ENCODE measurements around the gene STAT6. TPM values are rescaled to one million over a fixed set of nuclear protein-coding genes. Genes with fewer than 3 reads are reported as not detected.

STAT6 gene
- total RNA-seq (70.2 TPM), polyA plus RNA-seq (236 TPM)
- long read RNA-seq, donor 1, partial matches to known transcripts: 0 of 1 reads
- long read RNA-seq, donor 1, other reads (novel, unspliced or antisense): 0 of 1 reads
- long read RNA-seq, donor 2: 0 reads
- long read RNA-seq, donor 3, full-length matches to known transcripts: 9 of 39 reads
- long read RNA-seq, donor 3, partial matches to known transcripts: 30 of 39 reads
- long read RNA-seq, donor 3, other reads (novel, unspliced or antisense): 0 of 39 reads
- long read RNA-seq, donor 4, full-length matches to known transcripts: 8 of 33 reads
- long read RNA-seq, donor 4, partial matches to known transcripts: 25 of 33 reads
- long read RNA-seq, donor 4, other reads (novel, unspliced or antisense): 0 of 33 reads
- long read RNA-seq, donor 5, full-length matches to known transcripts: 12 of 109 reads
- long read RNA-seq, donor 5, partial matches to known transcripts: 97 of 109 reads
- long read RNA-seq, donor 5, other reads (novel, unspliced or antisense): 0 of 109 reads
- long read RNA-seq, donor 6, full-length matches to known transcripts: 16 of 44 reads
- long read RNA-seq, donor 6, partial matches to known transcripts: 28 of 44 reads
- long read RNA-seq, donor 6, other reads (novel, unspliced or antisense): 0 of 44 reads
- long read RNA-seq, donor 7, partial matches to known transcripts: 52 of 59 reads
- long read RNA-seq, donor 7, other reads (novel, unspliced or antisense): 0 of 59 reads
- long read RNA-seq, donor 8, partial matches to known transcripts: 5 of 7 reads
- long read RNA-seq, donor 8, other reads (novel, unspliced or antisense): 0 of 7 reads
- long read RNA-seq, donor 9, transcript STAT6-224 (3 exons, 1,569 nt): major isoform, 9 of 31 reads
- long read RNA-seq, donor 9, partial matches to known transcripts: 20 of 31 reads
- long read RNA-seq, donor 9, other reads (novel, unspliced or antisense): 0 of 31 reads
- long read RNA-seq, donor 10, transcript STAT6-224 (3 exons, 1,569 nt): major isoform, 9 of 87 reads
- long read RNA-seq, donor 10, partial matches to known transcripts: 75 of 87 reads
- long read RNA-seq, donor 10, other reads (novel, unspliced or antisense): 0 of 87 reads

GRCh38 chr12:57111031-57111734, at the start of gene STAT6:
Gene STAT6, minus strand, starts transcription at chr12:57111362. Its CDS starts 3,084 bp downstream, at chr12:57108278.
- H3K36me3 ChIP-seq (ENCODE audit: control insufficient read depth in 2 of 2, insufficient read depth in 2 of 2, low read length in 1 of 2): peaks cover 21 to 22% of the 10 kb centered on the region in 2 donors
- peak within 1 kb of the TSS; percentile 98 for H3K27ac ChIP-seq (ENCODE audit: low read depth in 1 of 2, low read length in 1 of 2)
- H3K4me3 ChIP-seq (ENCODE audit: low read length in 2 of 2): peak within 1 kb of the TSS; percentile 52 to 75
- WGBS: under 1% methylated on average over 13 of the region's 13 CpGs
- peaks cover 0 to 4% of the 10 kb centered on the region in 2 donors for H3K9me3 ChIP-seq (ENCODE audit: control insufficient read depth in 2 of 2, insufficient read depth in 1 of 2, low read length in 1 of 2)
- H3K27me3 ChIP-seq (ENCODE audit: control insufficient read depth in 2 of 2, insufficient read depth in 1 of 2, low read length in 1 of 2): no peaks in the 10 kb centered on the region
- DNase-seq (ENCODE audit: low read depth in 6 of 9, low spot score in 9 of 9): peak in 7 of 9 donors; percentile 49 to 96 (median 87)
- peaks cover 11 to 39% of the 10 kb centered on the region in 2 donors for H3K4me1 ChIP-seq (ENCODE audit: control insufficient read depth in 2 of 2, insufficient read depth in 2 of 2, low read length in 2 of 2)

DNA sequence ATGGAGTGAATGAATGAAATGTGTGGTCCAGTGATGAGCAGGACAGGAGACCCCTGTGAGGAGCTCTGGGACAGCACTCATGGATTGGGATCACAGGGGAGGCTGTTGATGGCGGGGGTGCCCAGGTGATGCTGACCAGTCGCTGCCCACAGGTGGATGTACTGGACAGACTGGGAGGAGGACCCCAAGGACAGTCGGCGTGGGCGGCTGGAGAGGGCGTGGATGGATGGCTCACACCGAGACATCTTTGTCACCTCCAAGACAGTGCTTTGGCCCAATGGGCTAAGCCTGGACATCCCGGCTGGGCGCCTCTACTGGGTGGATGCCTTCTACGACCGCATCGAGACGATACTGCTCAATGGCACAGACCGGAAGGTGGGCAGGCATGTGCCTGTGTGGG, 49.6 kb upstream of the STAT6 start:
- H3K36me3 ChIP-seq (ENCODE audit: control insufficient read depth in 2 of 2, insufficient read depth in 2 of 2, low read length in 1 of 2): no peaks in the 10 kb centered on the region
- no peak overlapping the region for H3K27ac ChIP-seq (ENCODE audit: low read depth in 1 of 2, low read length in 1 of 2)
- H3K9me3 ChIP-seq (ENCODE audit: control insufficient read depth in 2 of 2, insufficient read depth in 1 of 2, low read length in 1 of 2): no peaks in the 10 kb centered on the region
- H3K27me3 ChIP-seq (ENCODE audit: control insufficient read depth in 2 of 2, insufficient read depth in 1 of 2, low read length in 1 of 2): peaks cover 0 to 8% of the 10 kb centered on the region in 2 donors
- H3K4me3 ChIP-seq (ENCODE audit: low read length in 2 of 2): no peak overlapping the region
- peaks cover 0 to 12% of the 10 kb centered on the region in 2 donors for H3K4me1 ChIP-seq (ENCODE audit: control insufficient read depth in 2 of 2, insufficient read depth in 2 of 2, low read length in 2 of 2)
- no peak for DNase-seq (ENCODE audit: low read depth in 6 of 9, low spot score in 9 of 9)
- over 99% methylated on average over 14 of the region's 14 CpGs for WGBS

DNA sequence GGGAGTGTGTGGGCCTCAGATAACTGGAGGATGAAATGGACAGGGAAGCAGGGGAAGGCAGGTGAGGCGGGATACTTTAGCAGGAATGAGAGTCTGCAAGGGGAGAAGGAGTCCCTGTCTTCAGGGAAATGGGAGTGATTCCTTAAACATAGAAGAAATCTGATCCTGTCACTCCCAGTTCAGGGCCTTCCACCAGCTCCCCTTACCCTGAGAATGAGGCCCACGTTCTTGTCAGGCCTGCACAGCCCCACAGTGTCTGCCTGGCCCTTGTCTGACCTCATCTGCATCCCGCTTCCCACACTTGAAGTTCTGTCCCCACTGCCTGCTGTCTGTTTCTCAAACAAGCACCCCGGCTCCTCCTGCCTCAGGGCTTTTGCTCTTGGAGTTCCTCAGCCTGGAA, 48.9 kb upstream of the STAT6 start:
- Histone ChIP-seq H3K4me3 (ENCODE audit: low read length in 2 of 2) (no peak overlapping the region), H3K27me3 (ENCODE audit: control insufficient read depth in 2 of 2, insufficient read depth in 1 of 2, low read length in 1 of 2) (peaks cover 0 to 8% of the 10 kb centered on the region in 2 donors), H3K27ac (ENCODE audit: low read depth in 1 of 2, low read length in 1 of 2) (no peak overlapping the region), H3K4me1 (ENCODE audit: control insufficient read depth in 2 of 2, insufficient read depth in 2 of 2, low read length in 2 of 2) (peaks cover 0 to 12% of the 10 kb centered on the region in 2 donors), H3K9me3 (ENCODE audit: control insufficient read depth in 2 of 2, insufficient read depth in 1 of 2, low read length in 1 of 2) (no peaks in the 10 kb centered on the region), H3K36me3 (ENCODE audit: control insufficient read depth in 2 of 2, insufficient read depth in 2 of 2, low read length in 1 of 2) (no peaks in the 10 kb centered on the region)
- 90% methylated on average over 4 of the region's 4 CpGs for WGBS
- DNase-seq (ENCODE audit: low read depth in 6 of 9, low spot score in 9 of 9): no peak

DNA sequence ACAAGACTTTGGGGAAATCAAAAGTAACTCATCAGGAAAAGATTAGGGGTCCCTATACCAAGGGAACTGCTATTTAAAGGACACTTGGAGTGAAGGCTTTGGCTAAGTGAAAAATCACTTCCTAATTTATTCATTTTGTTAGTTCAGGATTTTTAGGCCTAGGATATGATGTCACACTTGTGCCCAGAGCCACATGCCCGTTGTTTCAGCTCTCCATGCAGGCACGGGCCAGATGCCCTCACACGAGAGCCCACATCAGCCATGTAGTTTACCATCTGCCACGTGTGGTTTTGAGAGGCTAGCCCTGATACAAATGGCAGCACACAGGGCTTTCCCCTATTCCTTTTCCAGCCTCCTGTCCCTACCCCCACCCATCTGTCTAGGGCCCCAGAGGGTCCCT, 48.1 kb upstream of the STAT6 start:
- no peaks in the 10 kb centered on the region for H3K36me3 ChIP-seq (ENCODE audit: control insufficient read depth in 2 of 2, insufficient read depth in 2 of 2, low read length in 1 of 2)
- H3K27ac ChIP-seq (ENCODE audit: low read depth in 1 of 2, low read length in 1 of 2): no peak overlapping the region
- H3K4me1 ChIP-seq (ENCODE audit: control insufficient read depth in 2 of 2, insufficient read depth in 2 of 2, low read length in 2 of 2): peaks cover 0 to 12% of the 10 kb centered on the region in 2 donors
- H3K9me3 ChIP-seq (ENCODE audit: control insufficient read depth in 2 of 2, insufficient read depth in 1 of 2, low read length in 1 of 2): no peaks in the 10 kb centered on the region
- peaks cover 0 to 8% of the 10 kb centered on the region in 2 donors for H3K27me3 ChIP-seq (ENCODE audit: control insufficient read depth in 2 of 2, insufficient read depth in 1 of 2, low read length in 1 of 2)
- H3K4me3 ChIP-seq (ENCODE audit: low read length in 2 of 2): no peak overlapping the region
- WGBS: 80% methylated on average over 4 of the region's 4 CpGs
- no peak for DNase-seq (ENCODE audit: low read depth in 6 of 9, low spot score in 9 of 9)

DNA sequence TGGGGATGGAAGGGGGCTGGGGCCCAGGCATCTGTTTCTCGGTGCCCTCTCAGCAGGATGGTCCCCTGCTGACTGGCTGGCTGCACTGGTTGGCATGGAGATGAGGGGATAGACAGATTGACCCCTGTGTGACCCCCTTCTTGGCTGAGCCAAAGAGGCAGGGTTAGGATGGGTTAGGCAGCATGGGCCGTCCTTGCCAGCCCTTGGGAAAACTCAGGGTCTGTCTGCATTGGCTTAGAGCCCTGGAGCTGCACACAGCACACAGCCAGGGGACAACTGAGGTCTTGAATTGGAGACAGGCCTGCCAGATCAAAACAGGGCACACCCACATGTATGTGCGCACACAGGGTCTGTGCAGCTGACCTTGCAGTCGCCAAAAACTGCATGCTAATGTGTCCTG, 47.5 kb upstream of the STAT6 start:
- Histone ChIP-seq H3K4me3 (ENCODE audit: low read length in 2 of 2) (no peak overlapping the region), H3K27me3 (ENCODE audit: control insufficient read depth in 2 of 2, insufficient read depth in 1 of 2, low read length in 1 of 2) (peaks cover 0 to 8% of the 10 kb centered on the region in 2 donors), H3K4me1 (ENCODE audit: control insufficient read depth in 2 of 2, insufficient read depth in 2 of 2, low read length in 2 of 2) (peaks cover 0 to 12% of the 10 kb centered on the region in 2 donors), H3K9me3 (ENCODE audit: control insufficient read depth in 2 of 2, insufficient read depth in 1 of 2, low read length in 1 of 2) (no peaks in the 10 kb centered on the region), H3K36me3 (ENCODE audit: control insufficient read depth in 2 of 2, insufficient read depth in 2 of 2, low read length in 1 of 2) (no peaks in the 10 kb centered on the region), H3K27ac (ENCODE audit: low read depth in 1 of 2, low read length in 1 of 2) (no peak overlapping the region)
- DNase-seq (ENCODE audit: low read depth in 6 of 9, low spot score in 9 of 9): no peak
- WGBS: 94% methylated on average over 4 of the region's 4 CpGs

DNA sequence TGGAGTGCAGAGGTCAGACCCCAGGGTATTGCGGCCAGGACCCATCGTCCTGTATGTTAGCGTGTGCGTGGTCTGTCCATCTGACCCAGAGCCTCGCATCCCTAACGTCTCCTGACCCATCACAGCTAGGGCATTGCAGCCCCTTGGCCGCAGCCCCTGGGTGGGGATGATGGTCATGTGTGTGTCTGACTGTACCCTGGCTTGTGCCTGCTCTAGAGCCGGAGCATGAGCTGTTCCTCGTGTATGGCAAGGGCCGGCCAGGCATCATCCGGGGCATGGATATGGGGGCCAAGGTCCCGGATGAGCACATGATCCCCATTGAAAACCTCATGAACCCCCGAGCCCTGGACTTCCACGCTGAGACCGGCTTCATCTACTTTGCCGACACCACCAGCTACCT, 47.0 kb upstream of the STAT6 start:
- no peak overlapping the region for H3K27ac ChIP-seq (ENCODE audit: low read depth in 1 of 2, low read length in 1 of 2)
- no peak for DNase-seq (ENCODE audit: low read depth in 6 of 9, low spot score in 9 of 9)

GRCh38 chr12:57157588-57158173, 46.5 kb upstream of the STAT6 start:
- WGBS: 81% methylated on average over 5 of the region's 5 CpGs
- H3K4me3 ChIP-seq (ENCODE audit: low read length in 2 of 2): no peak overlapping the region
- peaks cover 0 to 8% of the 10 kb centered on the region in 2 donors for H3K27me3 ChIP-seq (ENCODE audit: control insufficient read depth in 2 of 2, insufficient read depth in 1 of 2, low read length in 1 of 2)
- no peak for DNase-seq (ENCODE audit: low read depth in 6 of 9, low spot score in 9 of 9)
- H3K27ac ChIP-seq (ENCODE audit: low read depth in 1 of 2, low read length in 1 of 2): no peak overlapping the region
- no peaks in the 10 kb centered on the region for H3K9me3 ChIP-seq (ENCODE audit: control insufficient read depth in 2 of 2, insufficient read depth in 1 of 2, low read length in 1 of 2)
- peaks cover 0 to 12% of the 10 kb centered on the region in 2 donors for H3K4me1 ChIP-seq (ENCODE audit: control insufficient read depth in 2 of 2, insufficient read depth in 2 of 2, low read length in 2 of 2)
- H3K36me3 ChIP-seq (ENCODE audit: control insufficient read depth in 2 of 2, insufficient read depth in 2 of 2, low read length in 1 of 2): no peaks in the 10 kb centered on the region

More for the DNA sequence above, 47.0 kb upstream of the STAT6 start:
- Histone ChIP-seq H3K4me3 (ENCODE audit: low read length in 2 of 2) (no peak overlapping the region), H3K9me3 (ENCODE audit: control insufficient read depth in 2 of 2, insufficient read depth in 1 of 2, low read length in 1 of 2) (no peaks in the 10 kb centered on the region), H3K4me1 (ENCODE audit: control insufficient read depth in 2 of 2, insufficient read depth in 2 of 2, low read length in 2 of 2) (peaks cover 0 to 12% of the 10 kb centered on the region in 2 donors), H3K27me3 (ENCODE audit: control insufficient read depth in 2 of 2, insufficient read depth in 1 of 2, low read length in 1 of 2) (peaks cover 0 to 8% of the 10 kb centered on the region in 2 donors), H3K36me3 (ENCODE audit: control insufficient read depth in 2 of 2, insufficient read depth in 2 of 2, low read length in 1 of 2) (no peaks in the 10 kb centered on the region)
- 95% methylated on average over 16 of the region's 16 CpGs for WGBS

DNA sequence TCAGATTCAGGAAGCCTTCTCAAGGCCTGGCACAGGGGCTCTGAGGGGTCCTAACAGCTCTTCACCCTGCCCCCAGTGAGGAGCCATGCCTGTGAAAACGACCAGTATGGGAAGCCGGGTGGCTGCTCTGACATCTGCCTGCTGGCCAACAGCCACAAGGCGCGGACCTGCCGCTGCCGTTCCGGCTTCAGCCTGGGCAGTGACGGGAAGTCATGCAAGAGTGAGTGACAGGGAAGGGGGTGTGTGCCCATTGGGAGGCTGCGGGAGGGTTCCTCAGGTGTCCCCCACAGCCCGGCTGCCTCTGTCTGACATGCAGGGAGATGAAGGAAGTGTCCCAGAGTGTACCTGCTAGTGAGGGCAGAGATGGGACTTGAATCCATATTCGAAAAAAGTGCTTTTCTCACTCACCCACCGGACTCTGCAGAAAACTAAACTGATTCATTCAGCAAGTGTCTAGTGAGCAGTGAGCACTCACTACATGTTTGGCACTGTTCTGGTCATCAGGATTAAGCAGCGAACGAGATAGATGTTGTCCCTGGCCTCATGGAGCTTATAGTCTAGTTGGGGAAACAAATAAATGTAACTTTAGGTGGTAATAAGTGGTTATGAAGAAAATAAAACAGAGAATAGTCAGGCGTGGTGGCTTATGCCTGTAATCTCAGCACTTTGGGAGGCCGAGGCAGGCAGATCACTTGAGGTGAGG, 45.7 kb upstream of the STAT6 start:
- WGBS: 52% methylated on average over 16 of the region's 16 CpGs
- Histone ChIP-seq H3K36me3 (ENCODE audit: control insufficient read depth in 2 of 2, insufficient read depth in 2 of 2, low read length in 1 of 2) (no peaks in the 10 kb centered on the region), H3K27ac (ENCODE audit: low read depth in 1 of 2, low read length in 1 of 2) (no peak overlapping the region), H3K9me3 (ENCODE audit: control insufficient read depth in 2 of 2, insufficient read depth in 1 of 2, low read length in 1 of 2) (no peaks in the 10 kb centered on the region), H3K4me1 (ENCODE audit: control insufficient read depth in 2 of 2, insufficient read depth in 2 of 2, low read length in 2 of 2) (peaks cover 0 to 14% of the 10 kb centered on the region in 2 donors), H3K27me3 (ENCODE audit: control insufficient read depth in 2 of 2, insufficient read depth in 1 of 2, low read length in 1 of 2) (peaks cover 0 to 8% of the 10 kb centered on the region in 2 donors), H3K4me3 (ENCODE audit: low read length in 2 of 2) (no peak overlapping the region)
- DNase-seq (ENCODE audit: low read depth in 6 of 9, low spot score in 9 of 9): no peak

All from thymus (tissue), 14 donors.